Ovary (tissue), 3 donors: Measurements from ENCODE around the gene GRIK3.

Experiments
- POLR2A ChIP-seq: fragments of 450-650 bp; IDR thresholded peaks from one replicate; pipeline ENCODE4 v1.6.1; 2017; ENCODE audit warnings: antibody characterized with exemption, mild to moderate bottlenecking, moderate library complexity
- TF ChIP-seq, protein P1 (sequence below), 3 donors: fragments of 450-650 bp in 2 of 3; fragments of 200-600 bp in 1 of 3; IDR thresholded peaks; one replicate each; pipeline versions ENCODE4 v1.5.1 to v1.8.0; 2016 to 2022; ENCODE audit warnings: antibody characterized with exemption in 3 of 3, mild to moderate bottlenecking in 1 of 3
- donor health status: DM: no; HTN: no; CAD: no.

DNA sequence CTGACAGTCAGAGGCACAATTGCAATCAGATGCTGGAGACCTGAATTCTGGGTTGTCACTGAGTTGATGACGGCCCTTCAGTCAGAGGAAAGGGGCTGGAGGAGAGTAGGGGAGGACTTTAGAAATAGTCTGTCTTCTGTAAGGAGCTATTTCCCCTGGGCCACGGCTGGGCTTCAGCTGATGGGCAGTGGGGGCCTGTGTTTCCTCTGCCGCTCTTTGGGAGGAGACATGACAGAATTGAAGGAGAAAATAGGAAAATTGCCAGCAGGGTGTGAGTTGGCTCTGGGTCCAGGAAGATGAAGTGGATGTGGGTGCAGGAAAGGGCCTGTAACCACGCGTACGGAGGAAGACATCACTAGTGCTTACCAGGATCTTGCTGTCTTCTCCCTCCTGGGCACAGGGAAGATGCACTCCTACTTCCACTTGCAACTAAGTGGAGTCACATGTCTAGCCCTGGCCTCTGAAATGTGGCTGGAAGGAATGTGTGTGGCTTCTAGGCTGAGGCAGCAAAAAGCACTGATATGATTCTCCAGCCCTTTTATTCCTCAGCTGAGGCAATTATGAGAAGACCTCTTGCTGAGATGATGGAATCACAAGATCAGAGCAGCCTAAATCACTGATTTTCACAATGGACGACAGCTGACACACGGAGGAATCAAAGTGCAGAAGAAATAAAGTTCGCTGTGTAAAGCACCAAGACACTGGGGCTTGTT is 250.0 kb downstream of the GRIK3 start:
- TF ChIP-seq, protein P1, sequence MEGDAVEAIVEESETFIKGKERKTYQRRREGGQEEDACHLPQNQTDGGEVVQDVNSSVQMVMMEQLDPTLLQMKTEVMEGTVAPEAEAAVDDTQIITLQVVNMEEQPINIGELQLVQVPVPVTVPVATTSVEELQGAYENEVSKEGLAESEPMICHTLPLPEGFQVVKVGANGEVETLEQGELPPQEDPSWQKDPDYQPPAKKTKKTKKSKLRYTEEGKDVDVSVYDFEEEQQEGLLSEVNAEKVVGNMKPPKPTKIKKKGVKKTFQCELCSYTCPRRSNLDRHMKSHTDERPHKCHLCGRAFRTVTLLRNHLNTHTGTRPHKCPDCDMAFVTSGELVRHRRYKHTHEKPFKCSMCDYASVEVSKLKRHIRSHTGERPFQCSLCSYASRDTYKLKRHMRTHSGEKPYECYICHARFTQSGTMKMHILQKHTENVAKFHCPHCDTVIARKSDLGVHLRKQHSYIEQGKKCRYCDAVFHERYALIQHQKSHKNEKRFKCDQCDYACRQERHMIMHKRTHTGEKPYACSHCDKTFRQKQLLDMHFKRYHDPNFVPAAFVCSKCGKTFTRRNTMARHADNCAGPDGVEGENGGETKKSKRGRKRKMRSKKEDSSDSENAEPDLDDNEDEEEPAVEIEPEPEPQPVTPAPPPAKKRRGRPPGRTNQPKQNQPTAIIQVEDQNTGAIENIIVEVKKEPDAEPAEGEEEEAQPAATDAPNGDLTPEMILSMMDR (IDR thresholded peaks at IDR 0.05), result no peak
- TF ChIP-seq POLR2A, result no peak
